ENCODE data around the gene LGALS13.
"Not testable (repeated sequence)": the region's sequence is repeated elsewhere in the genome, so short reads cannot be mapped to it uniquely, and the experiment has no call there.

LGALS13 gene

DNA sequence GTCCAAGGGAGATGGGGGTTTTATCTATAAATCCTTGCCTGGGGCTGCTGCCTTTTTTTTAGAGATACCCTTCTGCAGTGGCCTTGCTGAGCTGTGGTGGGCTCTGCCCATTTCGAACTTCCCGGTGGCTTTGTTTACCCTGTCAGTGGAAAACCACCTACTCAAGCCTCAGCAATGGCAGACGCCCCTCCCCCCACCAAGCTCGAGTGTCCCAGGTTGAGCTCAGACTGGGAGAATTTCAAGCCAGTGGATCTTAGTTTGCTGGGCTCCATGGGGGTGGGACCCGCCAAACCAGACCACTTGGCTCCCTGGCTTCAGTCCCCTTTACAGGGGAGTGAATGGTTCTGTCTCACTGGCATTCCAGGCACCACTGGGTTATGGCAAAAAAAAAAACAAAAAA is 21.6 kb downstream of the LGALS13 start:
- DNase-seq, result no peak

DNA sequence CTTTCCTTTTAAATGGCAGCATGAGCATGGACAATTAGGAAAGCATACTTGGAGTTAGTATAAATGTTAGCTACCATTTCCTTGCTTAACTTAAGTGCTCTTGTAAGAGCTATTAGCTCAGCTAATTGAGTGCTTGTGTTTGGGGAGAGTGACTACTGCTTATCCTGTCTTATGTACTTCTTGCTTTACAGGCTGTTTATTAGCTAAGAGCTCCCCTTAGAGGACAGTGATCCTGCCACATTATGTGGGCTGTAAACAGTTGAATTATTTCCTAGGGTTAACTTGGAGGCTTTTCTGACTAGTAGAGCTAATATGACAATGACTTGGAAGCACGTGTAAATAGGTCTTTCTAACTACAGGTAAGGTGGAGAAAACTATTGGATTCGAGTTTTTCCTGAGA is 25.3 kb downstream of the LGALS13 start:
- not testable (repeated sequence) for DNase-seq

DNA sequence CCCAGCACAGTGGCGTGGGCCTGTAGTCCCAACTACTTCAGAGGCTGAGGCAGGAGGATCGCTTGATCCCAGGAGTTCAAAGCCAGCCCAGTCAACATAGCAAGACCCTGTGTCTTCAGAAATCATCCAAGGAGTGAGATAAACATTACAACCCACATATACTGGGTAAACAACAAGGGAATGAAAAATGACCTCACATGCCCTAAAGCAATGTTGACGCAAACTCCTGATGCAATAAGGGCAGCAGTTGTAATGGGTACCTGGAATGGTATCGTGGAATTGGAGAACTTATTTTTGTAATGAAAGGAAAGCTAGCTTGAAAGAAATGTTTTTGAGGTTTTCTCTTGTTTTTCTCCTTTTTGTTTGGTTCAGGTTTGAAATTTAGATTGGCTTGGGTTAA is 28.9 kb downstream of the LGALS13 start:
- no peak for DNase-seq

DNA sequence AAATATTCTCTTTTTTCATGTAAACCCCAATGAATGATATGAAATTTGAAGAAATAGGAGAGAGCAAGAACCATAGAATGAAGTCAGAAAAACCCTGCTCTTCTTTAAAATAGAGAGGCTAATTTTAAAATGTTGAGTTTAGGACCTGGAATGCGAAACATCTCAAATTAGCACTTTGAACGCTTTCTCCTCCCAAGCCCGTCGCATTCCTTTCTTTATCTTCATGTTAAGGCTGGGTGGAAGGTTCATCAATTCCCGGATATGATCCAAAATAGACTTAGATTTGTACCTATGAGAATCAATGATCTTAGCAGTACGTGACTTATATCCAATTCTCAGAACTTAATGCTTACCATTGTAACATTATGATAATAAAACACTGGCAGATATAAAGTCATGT is 29.3 kb downstream of the LGALS13 start:
- no peak for DNase-seq

DNA sequence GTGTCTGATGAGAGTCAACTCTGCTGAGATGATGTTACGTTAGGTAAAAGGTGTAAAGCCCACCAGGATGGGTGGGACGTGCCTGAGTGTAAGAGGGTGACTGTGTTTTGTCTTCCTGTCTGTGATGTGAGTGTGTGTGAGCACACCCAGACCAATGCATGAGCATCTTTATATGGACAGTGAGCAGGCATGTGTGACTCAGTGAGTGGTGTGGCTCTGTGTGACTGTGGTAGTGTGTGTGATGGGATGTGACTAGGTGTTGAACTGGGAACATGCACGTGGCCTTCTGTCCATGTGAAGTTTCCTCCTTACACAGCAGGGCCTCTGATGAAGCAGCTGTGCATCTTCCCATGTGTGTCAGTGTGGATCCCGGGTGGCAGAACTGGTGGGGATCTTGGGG is 35.6 kb downstream of the LGALS13 start:
- DNase-seq, result no peak

DNA sequence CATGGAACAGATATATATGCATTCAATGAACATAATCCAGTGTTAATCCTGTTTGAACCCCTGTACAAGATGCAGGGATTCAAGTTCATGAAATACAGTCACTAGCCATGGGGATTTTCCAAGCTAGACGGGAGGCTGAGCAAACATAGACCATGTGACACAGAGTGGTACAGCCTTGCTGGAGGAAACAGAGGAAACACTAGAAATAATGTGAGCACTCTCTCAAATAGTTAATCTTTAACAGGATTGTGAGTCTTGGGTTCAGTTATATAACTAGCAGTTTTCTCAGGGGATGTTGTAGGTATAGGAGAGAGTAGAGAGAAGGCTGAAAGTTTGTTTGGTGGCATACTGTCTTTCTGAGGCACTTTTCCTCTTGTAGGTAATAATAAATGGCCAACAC is 39.4 kb downstream of the LGALS13 start:
- DNase-seq, result no peak

DNA sequence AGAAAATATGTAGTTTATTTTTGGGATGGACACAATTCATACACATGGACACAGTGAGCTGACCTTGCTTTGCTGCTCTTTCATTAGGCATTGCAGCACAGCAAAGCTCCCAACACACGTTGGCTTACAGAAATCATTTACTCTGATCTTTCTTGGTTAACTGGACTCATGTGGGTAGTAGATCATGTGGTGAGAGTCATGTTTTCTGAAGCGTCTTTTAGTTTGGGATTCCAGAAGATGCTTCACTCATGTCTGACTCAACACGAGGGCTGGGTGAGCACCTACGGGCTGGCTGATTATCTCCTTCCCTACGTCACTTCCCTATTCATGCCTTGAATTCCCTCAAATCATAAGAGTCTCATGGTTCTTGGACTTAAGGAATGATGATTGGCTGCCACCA is 41.3 kb downstream of the LGALS13 start:
- no peak for DNase-seq

DNA sequence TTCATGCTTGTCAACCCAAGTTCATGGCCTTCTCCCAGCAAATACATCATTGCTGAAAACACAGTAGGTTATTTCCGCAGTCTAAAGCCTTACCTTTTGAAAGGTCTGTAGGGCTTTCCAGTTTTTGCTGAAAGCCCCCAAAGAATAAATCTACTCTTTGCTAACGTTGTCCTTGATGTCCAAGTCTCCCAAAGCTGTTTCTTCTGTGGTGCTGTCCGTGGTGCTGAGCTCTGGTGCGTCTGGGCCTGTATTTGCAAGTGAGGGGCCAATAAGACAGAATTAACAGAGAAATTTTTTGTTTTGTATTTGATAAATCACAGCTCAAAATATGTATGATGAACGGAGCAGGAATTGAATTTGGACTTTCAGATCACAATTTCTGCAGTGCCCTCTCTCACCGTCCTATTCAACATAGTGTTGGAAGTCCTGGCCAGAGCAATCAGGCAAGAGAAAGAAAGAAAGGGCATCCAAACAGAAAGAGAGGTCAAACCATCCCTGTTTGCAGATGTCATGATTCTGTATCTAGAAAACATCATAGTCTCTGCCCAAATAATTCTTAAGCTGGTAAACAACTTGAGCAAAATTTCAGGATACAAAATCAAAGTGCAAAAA is 43.6 kb downstream of the LGALS13 start:
- DNase-seq, result no peak

DNA sequence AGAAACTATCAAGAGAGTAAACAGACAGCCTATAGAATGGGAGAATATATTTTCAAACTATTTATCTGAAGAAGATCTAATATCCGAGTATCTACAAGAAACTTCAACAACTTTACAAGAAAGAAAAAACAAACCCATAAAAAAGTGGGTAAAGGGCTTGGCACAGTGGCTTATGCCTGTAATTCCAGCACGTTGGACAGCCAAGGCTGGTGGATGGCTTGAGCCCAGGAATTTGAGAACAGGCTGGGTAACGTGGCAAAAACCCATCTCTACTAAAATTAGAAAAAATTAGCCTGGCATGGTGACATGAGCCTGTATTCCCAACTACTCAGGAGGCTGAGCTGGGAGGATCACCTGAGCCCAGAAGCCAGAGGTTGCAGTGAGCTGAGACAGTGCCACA is 45.6 kb downstream of the LGALS13 start:
- DNase-seq, result no peak

DNA sequence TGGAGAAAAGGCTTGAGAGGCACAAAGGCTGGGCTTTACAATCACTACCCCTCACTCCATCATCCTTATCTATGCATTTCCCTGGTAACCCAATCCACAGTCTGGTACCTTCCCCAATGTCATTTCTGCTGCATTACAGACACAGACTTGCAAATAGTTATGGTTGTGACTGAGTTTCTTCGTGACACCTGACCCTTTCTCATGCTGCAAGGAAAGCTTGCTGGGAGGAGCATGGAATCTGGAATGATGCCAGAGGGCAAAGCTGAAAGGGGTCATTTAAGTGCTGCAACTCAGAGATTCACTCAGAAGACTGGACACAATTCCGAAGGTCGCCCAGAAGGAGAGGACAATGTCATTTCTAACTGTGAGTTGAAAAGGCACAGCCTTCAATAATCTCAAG is 53.3 kb downstream of the LGALS13 start, which contains the start of gene LGALS16:
Gene LGALS16, plus strand, starts transcription at position 301 of the 400 bp plus-strand sequence. Its CDS starts 49 bp downstream, at position 350.
- no peak for DNase-seq
